Activated CD4-positive, alpha-beta T cell treated with anti-CD3 and anti-CD28 coated beads, Interleukin-2, amount 50 U/mL, for 1 hour (primary cell): ENCODE measurements around the gene IRF6.
A peak's percentile ranks its signal among the peaks of the same experiment; 100 is the strongest.

Source experiments
- DNase-seq: peaks from one replicate; pipeline ENCODE4 v3.0.0-alpha.2; 2020

The IRF6 gene

DNA sequence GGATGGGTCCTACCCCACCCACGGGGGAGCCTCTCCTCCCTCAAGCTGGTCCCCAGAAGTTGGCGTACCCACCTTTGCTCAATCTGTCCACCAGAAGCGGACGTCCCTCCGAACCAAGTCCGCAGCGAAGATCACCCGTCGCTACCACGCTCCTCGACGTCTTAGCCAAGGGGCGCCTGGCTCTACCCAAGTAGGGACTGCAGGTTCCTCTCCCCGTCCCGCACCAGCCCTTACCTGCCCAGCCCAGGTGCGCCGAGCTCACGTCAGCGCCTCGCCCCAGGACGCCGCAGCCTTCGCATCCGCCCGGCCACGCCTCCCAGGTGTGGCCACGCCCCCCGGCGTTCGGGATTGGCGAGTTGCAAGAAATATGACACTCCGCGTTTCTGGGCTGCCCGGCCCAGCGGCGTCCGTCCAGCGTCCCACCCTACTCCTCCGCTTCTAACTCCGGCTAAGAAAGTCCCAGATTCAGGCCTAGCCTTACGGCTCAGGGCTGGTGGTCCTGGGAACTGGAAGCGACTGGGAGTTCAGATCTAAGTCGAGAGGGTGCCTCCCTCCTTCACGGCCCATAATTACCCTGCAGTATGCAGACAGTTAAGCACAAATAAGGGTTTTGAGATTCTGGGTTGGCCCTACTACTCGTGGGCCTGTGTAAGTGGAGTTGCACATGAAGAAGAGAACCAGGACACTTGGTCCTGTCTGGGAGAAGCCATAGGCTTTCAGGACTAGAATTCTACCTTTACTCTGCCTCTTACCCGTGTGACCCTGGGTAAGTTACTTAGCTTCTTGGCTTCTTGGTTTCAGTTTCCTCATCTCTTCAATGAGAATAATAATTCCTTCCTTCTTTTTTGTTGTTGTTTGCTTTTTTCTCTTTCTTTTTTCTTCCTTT is at the start of gene IRF6:
Gene IRF6 (minus strand): TSS at position 268 of the 886 bp plus-strand sequence. CDS start 4,729 bp downstream, outside the sequence.
- DNase-seq = peak; percentile 65

DNA sequence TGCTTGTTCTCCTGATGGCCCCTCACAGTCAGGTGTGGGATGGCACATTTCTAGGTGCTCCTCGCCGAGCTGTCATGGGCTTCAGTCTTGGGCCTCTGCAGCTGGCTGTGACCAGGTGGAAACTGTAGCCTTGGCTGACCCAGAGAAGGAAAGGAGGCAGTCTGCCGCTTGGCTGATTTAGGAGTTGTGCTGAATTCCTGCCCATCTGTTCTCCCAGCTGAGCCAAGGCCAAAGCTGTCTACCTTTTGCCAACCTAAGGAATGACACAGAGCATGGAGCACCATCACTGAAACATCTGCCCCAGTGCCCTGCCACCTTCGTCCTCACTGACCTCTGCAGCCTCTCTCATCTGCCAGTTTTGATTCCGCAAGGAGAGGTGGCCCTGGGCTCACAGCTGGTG is 49.7 kb upstream of the IRF6 start:
- DNase-seq = no peak

DNA sequence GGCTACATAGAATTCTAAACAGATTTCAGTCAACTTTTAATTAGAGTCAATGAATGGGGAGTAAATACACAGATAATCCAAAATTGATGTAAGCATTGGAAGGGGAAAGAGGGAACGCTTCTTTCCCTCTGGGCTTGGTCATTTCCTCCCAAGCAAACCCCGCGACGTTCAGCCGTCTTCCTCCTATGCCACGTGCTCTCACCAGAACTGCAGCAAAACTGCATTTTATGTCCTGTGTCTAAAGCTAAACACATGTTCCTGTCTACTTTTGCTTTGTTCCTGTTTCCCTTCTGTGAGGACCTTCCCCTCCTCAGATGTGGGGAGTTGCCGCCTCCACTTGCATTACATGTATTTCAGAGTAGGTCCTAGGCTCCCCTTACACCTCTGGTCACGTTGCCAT is 49.1 kb upstream of the IRF6 start:
- no peak for DNase-seq

DNA sequence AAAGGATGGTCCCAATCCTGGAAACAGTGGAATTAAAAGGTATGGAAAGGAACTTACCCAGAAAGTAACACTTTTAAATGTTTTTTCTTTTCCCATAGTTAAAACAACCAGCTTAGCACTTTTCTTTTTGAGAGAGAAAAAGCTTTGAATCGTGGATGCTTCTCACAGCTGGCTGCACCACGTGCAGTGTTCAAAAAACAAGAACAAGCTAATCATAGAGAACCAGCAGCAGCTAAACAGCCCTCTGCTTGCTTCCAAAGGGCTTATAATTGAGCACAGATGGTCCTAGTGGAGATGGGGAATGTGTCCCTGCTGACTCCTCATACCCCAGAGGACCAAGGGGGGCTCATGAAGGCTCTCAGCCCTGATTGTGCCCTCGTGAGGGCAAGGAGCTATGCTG is 48.3 kb upstream of the IRF6 start:
- no peak for DNase-seq

DNA sequence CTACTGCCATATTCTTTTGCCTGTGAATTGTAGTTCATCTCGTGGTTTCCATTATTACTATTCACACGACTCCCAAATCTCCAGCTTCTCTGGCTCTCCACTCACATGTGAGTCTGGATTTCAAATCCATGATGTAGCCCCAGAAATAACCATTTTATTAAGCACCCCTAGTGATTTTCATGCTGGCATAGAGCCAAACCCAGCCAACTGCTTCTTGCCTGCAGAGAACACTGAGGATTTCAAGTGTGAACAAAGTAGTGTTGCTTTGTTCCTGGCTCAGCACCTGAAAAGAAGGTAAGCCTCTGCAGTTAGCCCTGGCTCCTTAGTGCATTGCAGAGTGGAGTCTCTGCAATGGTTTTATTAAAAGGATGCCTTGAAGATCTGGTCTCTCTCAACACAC is 47.7 kb upstream of the IRF6 start:
- no peak for DNase-seq

DNA sequence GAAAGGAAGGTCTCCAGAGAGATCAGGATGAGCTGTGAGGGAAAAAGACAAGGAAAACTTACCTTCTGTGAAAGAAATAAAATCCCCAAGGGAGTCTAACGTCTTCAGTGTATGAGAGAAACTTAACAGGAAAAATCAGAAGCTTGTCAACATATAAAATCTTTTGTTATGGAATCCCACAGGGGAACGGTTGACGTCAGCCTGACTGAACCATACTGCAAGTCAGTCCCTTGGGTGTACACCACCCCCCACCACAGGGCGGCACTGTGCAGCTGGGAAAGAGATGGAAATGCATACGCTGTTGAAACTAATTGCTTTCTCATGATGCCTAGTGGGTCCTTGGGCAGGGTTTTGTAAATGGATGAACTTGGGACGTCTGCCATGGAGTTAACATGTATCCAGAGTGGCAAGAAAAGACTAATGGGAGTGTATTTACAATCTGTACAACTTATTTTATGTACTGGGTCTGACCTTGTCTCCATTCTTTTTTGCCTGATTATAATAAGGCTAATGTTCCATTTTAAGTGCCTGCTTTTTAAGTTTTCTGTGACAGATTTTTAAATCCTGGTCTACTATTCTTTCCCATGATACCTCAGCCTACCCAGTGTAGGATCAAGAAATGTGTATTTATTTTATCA is 44.5 kb upstream of the IRF6 start:
- DNase-seq = peak; percentile 27

DNA sequence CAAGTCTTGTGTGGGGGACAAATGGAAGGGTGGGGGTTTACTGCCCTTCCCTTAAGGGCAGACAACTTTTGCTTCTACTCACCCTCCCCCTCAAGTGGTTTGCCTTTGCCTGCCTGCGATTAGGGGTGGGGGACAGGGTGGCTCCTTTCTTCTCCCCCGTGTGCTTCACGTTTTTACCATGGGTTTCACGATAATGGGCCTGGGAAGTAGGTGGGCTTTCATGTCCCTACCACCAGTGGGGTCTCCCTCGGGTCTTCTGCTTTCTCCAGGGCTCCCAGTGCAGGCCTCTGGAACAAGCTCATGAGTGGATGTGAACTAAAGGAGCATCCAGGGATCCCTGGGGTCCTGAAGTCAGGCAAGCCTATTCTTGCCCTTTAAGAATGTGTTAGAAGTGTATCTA is 43.4 kb upstream of the IRF6 start:
- DNase-seq = no peak

DNA sequence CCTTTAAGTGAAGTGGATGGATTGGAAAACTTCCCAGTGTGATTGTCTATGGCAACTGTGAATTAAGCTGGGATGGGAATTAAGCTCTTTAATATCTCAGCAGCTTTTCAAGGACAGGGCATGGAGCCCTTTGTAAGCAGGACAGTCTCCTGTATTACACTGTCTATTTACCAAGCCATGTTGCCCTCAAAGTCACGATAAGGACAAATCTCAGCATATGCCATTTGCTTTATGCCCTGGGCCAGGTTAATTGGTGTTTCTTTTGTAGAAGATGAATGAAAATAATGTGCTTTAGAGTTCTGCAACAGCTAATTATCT is 39.4 kb upstream of the IRF6 start:
- DNase-seq = no peak

DNA sequence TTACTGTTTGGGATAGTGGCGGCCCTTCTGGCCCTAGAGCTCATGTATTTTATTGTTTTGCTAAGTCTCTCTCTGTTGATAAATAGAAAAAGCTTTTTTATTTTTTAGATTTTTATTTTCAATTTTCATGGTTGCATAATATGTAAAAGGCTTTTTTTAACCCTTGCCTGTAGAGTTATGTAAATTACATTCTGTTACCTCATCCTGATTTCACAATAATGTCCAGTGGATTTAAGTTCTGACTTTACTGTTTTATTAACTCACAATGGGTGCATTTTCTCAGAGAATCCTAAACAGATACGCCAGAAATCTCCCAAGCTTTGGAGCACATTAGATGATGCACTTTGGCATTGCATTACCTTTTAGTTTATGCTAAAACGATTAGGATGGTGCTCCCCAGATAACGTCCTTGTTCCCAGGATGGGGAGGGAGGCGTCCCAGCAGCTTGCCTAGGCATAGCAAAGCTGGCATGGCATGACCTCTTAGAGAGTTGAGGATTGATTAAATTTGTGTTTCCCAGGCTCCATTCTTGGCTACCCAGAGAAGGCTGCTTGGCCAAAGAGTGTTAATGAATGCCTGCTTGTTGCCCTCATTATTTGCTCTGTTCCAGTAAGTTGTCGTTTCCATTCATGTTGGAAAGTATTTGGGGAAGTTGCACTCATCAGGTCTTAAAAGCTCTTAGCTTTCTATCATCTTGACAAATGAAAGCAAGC is 38.9 kb upstream of the IRF6 start:
- DNase-seq = no peak

DNA sequence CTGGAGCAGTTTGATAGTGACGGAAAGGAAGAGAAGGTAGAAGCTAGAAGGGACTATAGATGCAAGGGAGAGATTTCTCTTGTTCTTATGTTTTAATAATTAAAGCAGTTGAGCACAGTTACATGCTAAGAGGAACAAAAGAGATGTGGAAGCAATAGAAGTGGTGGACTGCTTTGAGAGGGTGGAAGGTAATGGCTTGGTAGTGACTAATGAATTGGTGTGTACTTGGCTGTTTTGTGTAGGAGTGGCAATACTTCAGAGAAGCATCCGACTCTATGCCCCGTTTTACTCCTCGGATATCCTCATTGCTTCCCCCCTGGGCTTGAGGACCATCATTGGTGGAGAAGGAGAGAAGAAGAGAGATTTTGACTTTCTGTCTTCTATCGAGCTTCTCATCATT is 34.7 kb upstream of the IRF6 start:
- DNase-seq = no peak

DNA sequence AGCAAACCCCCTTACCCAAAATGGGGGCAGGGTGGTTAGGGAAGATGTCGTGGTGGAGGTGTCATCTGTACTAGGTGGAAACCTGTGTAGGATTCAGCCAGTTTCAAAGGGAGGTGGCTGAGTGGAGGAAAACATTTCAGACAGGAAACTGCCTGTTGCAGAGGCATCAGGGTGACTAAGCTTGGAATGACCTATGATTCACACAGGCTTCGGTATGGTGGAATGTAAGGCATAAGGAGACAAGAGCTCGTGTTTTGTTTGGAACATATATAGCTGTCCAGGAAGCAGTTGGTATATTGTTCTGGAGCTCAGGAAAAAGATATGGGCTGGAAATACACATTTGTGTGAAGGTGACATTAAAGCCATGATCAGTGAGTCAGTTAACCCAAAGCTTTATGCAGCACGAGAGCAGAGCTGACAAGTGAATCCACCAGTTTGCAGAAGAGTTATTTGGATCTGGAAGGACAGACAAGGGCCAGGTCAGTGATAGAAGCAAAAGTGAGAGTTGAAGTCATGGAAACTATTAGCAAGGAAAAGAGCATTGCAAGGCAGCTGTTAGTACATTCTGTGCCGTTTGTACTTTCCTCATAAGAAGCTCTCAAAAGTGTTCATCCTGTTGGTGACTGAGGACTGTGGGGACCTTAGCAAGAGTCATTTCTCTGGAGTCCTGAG is 34.1 kb upstream of the IRF6 start:
- no peak for DNase-seq

DNA sequence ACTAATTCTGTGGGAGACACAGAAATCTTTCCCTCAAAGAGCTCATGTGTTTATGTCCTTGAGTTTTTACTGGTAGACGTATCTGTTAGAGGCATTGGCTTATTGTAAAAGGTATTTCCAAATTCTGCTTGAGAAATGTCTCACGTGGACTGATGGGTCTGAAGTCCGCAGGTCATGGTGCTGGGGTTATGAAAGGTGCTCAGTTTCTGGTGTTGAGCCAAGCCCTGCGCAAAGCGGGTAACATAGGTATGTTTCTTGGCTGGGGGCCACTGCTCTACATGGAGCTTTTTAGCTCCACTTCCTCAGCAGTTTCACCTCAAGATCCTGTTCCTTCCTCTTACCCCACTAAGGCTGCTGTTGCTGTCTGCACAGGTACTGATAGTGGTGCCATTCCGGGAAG is 32.6 kb upstream of the IRF6 start:
- DNase-seq = no peak

DNA sequence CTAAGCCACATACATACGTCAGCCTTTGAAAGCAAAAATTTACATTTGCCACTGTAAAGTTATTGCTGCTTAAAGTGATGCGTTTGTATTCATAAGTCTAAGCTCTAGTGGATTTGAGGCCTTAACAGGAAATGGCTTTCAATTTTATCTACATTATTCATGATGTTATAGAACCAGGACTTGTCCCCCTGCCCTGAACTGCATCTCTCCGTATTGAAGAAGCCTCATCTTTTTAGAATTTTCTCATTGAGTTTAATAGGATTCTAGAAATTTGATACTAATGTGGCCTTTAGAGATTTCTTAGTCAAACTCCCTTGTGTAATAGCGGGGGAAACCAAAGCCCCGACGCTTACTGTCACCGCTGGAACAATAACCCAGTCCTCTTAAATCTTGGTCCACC is 31.7 kb upstream of the IRF6 start:
- no peak for DNase-seq

DNA sequence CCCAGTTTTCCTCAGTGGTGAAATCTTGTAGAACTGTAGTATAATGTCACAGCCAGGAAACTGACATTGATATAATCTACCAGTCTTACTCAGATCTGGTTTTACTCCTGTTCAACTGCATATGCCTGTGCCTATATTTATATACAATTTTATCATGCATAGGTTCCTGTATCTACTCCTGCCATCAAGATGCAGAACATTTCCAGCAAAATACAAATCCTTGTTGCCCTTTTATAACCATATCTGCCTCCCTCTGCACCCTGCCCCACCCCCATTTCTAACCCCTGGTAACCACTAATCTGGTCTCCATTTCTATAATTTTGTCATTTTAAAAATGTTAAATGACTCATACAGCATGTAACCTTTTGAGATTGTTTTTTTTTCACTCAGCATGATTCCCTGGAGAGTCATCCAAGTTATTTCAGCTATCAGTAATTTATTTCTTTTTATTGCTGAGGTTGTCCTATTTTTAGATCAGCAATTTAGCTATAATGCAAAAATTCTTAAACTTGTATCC is 29.9 kb upstream of the IRF6 start:
- no peak for DNase-seq

DNA sequence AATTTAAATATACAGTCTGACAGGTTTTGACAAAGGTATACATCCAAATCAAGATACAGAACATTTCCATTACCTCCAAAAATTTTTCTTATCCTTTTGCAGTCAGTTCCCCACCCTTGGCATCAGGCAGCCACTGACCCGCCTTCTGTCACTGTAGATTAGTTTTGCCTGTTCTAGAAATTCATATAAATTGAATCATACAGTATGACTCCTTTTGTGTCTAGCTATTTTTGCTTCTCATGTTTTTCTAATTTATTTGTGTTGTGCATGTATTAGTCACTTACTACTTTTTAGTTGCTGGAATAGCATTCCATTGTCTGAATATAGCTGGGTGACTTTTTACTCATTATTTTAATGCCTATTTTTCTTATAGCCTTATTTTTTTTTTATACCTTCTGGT is 25.7 kb upstream of the IRF6 start:
- no peak for DNase-seq

DNA sequence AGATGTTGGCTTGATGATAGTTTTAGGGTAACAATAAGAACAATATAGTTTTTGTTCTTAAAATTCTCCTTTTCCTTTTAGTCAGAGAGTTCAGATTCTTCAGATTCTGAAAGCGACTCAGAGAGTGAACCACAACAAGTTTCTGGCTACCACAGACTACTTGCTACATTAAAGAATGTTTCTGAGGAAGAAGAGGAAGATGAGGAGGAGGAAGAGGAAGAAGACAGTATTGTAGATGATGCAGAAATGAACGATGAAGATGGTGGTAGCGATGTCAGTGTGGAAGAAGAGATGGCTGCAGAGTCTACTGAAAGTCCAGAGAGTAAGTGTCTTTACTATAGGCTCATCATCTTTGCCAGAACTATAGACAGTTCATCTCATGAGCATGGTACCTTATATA is 24.8 kb upstream of the IRF6 start:
- no peak for DNase-seq

DNA sequence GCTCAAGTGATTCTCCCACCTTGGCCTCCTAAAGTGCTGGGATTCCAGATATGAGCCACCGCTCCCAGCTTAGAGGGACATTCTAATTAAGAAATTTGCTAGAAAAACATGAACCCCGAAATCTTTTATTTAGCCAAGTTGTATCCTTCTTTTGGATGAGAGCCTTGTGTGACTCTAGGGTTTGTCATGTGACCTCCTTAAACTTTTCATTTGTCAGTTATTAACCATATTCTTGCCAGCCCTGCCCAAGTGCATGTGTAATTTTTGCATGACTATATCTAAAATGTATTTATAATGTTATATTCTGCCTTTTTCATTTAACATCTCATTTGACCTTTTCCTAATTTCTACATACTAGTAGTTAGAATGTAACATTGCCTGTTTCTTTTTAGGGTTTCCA is 23.8 kb upstream of the IRF6 start:
- no peak for DNase-seq

DNA sequence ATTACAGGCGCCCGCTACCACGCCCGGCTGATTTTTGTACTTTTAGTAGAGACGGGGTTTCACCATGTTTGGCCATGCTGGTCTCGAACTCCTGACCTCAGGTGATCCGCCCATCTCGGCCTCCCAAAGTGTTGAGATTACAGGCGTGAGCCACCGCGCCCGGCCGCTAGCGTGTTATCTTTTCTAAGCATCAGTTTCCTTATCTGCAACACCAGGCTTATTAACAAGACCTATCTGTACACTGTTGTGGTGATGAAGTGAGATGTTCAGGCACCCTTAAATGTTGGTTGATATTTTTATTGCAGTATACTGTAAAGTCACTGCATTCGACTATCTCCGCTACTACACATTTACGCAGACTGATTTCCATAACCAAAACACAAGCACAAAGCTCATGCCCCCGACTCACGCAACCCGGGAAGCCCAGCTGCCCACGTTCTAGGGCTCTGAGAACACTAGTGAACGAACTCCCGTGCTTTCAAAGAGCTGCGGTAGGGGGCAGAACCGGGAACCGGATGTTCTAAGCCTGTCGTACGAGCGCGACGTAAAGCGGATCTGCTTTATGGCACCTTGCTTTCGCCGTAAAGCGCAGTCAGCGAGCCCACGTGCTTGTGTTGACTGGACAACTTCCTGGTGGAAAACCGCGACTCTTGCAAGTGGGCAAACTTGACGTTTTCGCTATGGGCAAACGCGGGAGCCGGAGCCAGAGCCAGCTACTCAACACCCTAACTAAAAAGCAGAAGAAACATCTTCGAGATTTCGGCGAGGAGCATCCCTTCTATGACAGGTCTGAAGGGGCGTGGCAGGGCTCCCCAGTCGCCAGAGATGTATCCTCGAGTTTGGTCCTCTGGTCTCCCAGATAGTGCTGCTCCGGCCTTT is 21.7 kb upstream of the IRF6 start, which contains the start of gene UTP25:
Gene UTP25 (plus strand): TSS at position 589 of the 879 bp plus-strand sequence. CDS start 92 bp downstream, at position 681.
- peak; percentile 91 for DNase-seq

DNA sequence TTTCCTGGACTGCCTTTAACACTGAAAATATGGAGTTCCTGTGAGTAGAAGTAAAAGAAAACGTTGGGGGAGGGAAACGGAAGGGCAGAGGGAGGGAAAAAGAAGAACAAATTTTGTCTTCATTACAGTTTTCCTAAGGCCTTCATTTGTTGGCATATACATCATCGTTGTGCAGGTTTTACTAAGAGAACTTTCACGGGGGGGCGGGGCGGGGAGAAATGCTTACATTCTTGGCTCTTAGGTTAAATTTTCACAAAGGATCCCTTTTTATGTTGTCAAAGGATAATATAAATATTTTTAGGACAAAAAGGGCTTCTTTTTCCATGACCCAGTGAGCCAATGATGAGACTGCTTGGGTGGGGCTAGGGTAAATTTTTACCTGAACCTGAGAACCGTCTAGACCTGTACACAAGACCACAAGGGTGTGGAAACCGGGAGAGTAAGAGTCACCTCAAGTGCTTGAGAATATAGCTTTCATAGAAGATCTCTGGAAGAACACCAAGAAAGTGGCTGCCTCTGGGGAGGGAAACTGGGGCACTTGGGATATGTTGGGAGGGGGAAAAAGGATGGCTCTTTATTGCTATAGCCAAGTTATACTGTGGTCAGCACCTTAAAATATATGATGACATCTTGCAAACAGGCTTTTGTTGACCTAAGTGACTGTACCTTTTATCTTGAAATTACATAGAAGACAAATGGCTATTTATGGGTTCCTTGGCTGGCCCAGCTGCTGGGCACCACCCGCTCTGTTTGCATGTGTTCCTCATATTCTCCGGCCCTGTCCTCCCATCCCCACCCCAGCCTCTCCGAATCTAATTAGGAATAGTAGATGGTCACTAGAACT is 19.9 kb upstream of the IRF6 start:
- no peak for DNase-seq

DNA sequence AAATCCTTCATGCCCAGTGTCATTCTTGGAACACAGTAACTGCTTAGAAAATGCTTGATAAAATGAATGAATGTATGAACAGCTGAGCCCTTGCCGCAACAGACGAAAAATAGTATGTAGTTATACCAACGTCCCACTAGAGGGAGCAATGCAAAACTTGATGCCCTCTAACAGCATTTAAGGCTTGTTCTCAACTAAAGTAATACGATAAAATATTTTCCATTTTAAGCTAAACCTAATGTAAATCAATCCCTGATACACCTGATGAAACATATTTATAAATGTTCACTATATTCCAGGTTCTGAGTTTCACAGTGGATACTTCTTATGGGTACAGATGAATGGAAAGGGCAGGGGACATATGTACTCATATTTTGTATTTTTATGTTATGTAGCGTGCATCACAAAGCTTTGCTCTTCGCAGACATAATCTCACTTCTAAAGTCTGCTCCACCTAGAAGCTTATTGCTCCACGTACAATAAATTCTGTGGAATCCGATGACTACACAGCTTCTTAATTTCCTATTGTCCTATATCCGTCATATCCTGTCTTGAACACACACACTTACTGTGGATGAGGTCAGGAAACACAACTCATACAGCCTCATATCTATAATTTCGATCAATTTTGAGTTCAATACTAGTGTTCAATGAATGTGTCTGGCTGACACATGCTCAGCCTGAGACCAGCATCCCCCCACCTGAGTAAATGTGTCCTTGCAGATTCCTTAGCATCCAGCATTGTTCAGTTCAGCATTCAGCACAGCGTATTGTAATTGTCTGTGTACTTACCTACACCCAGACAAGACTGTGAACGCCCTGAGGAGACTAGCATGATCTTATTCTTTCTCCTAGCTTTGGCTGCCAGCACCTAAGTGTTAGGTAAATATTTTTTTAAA is 17.4 kb upstream of the IRF6 start:
- DNase-seq = no peak
